ENCODE measurements around the gene ITPKA. TPM values are rescaled to one million over a fixed set of nuclear protein-coding genes. Genes with fewer than 3 reads are reported as not detected.

Gene ITPKA
- total and polyA plus RNA-seq, 2 donors (not counting 1 experiment from before 2014, with no cell fraction given): 0.22 TPM; not detected in 1

- Mint-ChIP-seq H3K4me1 (peaks cover 10% of the 10 kb centered on the region), H3K27ac (no peak overlapping the region), H3K9me3 (ENCODE audit: insufficient read depth) (no peaks in the 10 kb centered on the region), H3K27me3 (peaks cover 4% of the 10 kb centered on the region), H3K4me3 (no peak overlapping the region)
- ChIA-PET POLR2A (no interaction called here), CTCF (no interaction called here)
- intact Hi-C loops (cut with micrococcal nuclease): no loop called here
- ATAC-seq (ENCODE audit: low read depth) (no peak), DNase-seq (no peak)
- Histone ChIP-seq H2AFZ (ENCODE audit: insufficient read depth, low read depth, low read length, poor library complexity, severe bottlenecking) (no peak overlapping the region), H3K79me2 (ENCODE audit: control insufficient read depth, insufficient read depth, low read length) (peaks cover 10% of the 10 kb centered on the region), H3K9ac (ENCODE audit: low read length) (no peak overlapping the region), H4K20me1 (ENCODE audit: control insufficient read depth, insufficient read depth, low read length, poor library complexity, severe bottlenecking) (no peaks in the 10 kb centered on the region), H3K27ac (ENCODE audit: low read length in 2 of 2) (no peak overlapping the region), H3K4me1 (ENCODE audit: control insufficient read depth in 2 of 2, insufficient read depth in 2 of 2, low read length in 2 of 2) (peaks cover 6 to 11% of the 10 kb centered on the region in 2 donors), H3K36me3 (replicated peaks in 1 of 2; ENCODE audit: control extremely low read depth in 1 of 2, control insufficient read depth in 1 of 2, extremely low read depth in 1 of 2, insufficient read depth in 2 of 2, low read length in 1 of 2) (no peaks in the 10 kb centered on the region), H3K27me3 (replicated peaks in 1 of 4; ENCODE audit: control extremely low read depth in 1 of 4, control insufficient read depth in 3 of 4, insufficient read depth in 4 of 4, low read length in 3 of 4) (peaks cover 0 to 4% (median 0%) of the 10 kb centered on the region in 4 experiments), H3K4me2 (replicated peaks; ENCODE audit: low read depth, low read length, poor library complexity, severe bottlenecking) (no peak overlapping the region), H3K9me3 (ENCODE audit: control extremely low read depth in 1 of 3, control insufficient read depth in 2 of 3, insufficient read depth in 1 of 3, low read length in 2 of 3) (no peaks in the 10 kb centered on the region), H3K4me3 (ENCODE audit: control extremely low read depth in 1 of 5, extremely low read depth in 1 of 5, insufficient read depth in 1 of 5, low read depth in 2 of 5, low read length in 4 of 5) (no peak overlapping the region)
- no peak for TF ChIP-seq EZH2 (IDR thresholded peaks at IDR 0.05; ENCODE audit: borderline replicate concordance, insufficient read depth, low read depth, low read length, poor library complexity, severe bottlenecking)
- TF ChIP-seq CTCF (IDR thresholded peaks at IDR 0.05): no peak
- WGBS (ENCODE audit: insufficient coverage): 95% methylated on average over 7 of the region's 13 CpGs
Observed at GRCh38 chr15:41546851-41547786, 53.4 kb downstream of the ITPKA start.

Measured in B cell (primary cell).